DND-41 (cell line): ENCODE measurements around the gene ZSWIM4.

ENCODE experiments used
- EZH2 ChIP-seq: IDR thresholded peaks from 3 replicates; pipeline ENCODE4 v1.6.1; 2012; ENCODE audit warnings: borderline replicate concordance, low read depth, mild to moderate bottlenecking, moderate library complexity, low read length, inconsistent platforms; ENCODE audit not compliant: severe bottlenecking
- TF ChIP-seq, protein P1 (sequence below): IDR thresholded peaks from 2 replicates; pipeline ENCODE4 v1.5.1; 2012; ENCODE audit warnings: borderline replicate concordance, low read length, moderate library complexity, mild to moderate bottlenecking; ENCODE audit not compliant: poor library complexity, severe bottlenecking; ENCODE audit errors: extremely low read depth

- no peak for TF ChIP-seq EZH2
- TF ChIP-seq, protein P1, sequence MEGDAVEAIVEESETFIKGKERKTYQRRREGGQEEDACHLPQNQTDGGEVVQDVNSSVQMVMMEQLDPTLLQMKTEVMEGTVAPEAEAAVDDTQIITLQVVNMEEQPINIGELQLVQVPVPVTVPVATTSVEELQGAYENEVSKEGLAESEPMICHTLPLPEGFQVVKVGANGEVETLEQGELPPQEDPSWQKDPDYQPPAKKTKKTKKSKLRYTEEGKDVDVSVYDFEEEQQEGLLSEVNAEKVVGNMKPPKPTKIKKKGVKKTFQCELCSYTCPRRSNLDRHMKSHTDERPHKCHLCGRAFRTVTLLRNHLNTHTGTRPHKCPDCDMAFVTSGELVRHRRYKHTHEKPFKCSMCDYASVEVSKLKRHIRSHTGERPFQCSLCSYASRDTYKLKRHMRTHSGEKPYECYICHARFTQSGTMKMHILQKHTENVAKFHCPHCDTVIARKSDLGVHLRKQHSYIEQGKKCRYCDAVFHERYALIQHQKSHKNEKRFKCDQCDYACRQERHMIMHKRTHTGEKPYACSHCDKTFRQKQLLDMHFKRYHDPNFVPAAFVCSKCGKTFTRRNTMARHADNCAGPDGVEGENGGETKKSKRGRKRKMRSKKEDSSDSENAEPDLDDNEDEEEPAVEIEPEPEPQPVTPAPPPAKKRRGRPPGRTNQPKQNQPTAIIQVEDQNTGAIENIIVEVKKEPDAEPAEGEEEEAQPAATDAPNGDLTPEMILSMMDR: no peak
Measured at GRCh38 chr19:13758795-13759194, 36.4 kb upstream of the ZSWIM4 start.
